ENCODE data around the gene OTX2. TPM values are rescaled to one million over a fixed set of nuclear protein-coding genes. Genes with fewer than 3 reads are reported as not detected.

OTX2 gene
- polyA plus RNA-seq, 3 donors = not detected

- no peak overlapping the region for H3K27ac ChIP-seq (ENCODE audit: low read depth in 1 of 2, low read length in 2 of 2)
- H3K4me1 ChIP-seq (ENCODE audit: control insufficient read depth in 1 of 2, insufficient read depth in 2 of 2, low read length in 2 of 2) = no peaks in the 10 kb centered on the region
- H3K9me3 Mint-ChIP-seq = peaks cover 0 to 8% (median 0%) of the 10 kb centered on the region in 7 donors
- H3K27me3 Mint-ChIP-seq (ENCODE audit: low read depth in 3 of 3) = peaks cover 5 to 10% (median 7%) of the 10 kb centered on the region in 3 donors
- no peak overlapping the region for H3K9ac ChIP-seq (ENCODE audit: insufficient read depth, low read length, poor library complexity, severe bottlenecking)
- intact Hi-C loops (cut with micrococcal nuclease) = no loop called here
- no peaks in the 10 kb centered on the region for H3K4me1 Mint-ChIP-seq
- H3K79me2 ChIP-seq (ENCODE audit: insufficient read depth, low read length) = no peaks in the 10 kb centered on the region
- no peaks in the 10 kb centered on the region for H3K36me3 Mint-ChIP-seq
- H3K27me3 ChIP-seq (ENCODE audit: control insufficient read depth in 2 of 2, insufficient read depth in 2 of 2, low read length in 2 of 2) = no peaks in the 10 kb centered on the region
- TF ChIP-seq CTCF (IDR thresholded peaks at IDR 0.05) = no peak
- no peaks in the 10 kb centered on the region for H3K36me3 ChIP-seq (replicated peaks in 1 of 2; ENCODE audit: control insufficient read depth in 1 of 2, insufficient read depth in 2 of 2, low read length in 2 of 2)
- no peak for DNase-seq
- H2AFZ ChIP-seq (ENCODE audit: insufficient read depth, low read depth, low read length, poor library complexity, severe bottlenecking) = no peak overlapping the region
- no peak overlapping the region for H3K4me3 Mint-ChIP-seq
- H3K27ac Mint-ChIP-seq = no peak overlapping the region
- no peak overlapping the region for H3K4me3 ChIP-seq (replicated peaks in 1 of 3; ENCODE audit: low read depth in 2 of 3, low read length in 3 of 3)
- no peaks in the 10 kb centered on the region for H4K20me1 ChIP-seq (ENCODE audit: insufficient read depth, low read length)
- H3K9me3 ChIP-seq (replicated peaks in 1 of 2; ENCODE audit: control insufficient read depth in 1 of 2, insufficient read depth in 1 of 2, low read length in 2 of 2) = no peaks in the 10 kb centered on the region
- WGBS (ENCODE audit: insufficient coverage) = 82% methylated on average over 3 of the region's 6 CpGs
- H3K4me2 ChIP-seq (replicated peaks; ENCODE audit: extremely low read depth, low read length, poor library complexity, severe bottlenecking) = no peak overlapping the region
These were observed 35.8 kb downstream of the OTX2 start for GRCh38 chr14:56774503-56774902.

- no peak overlapping the region for H3K4me3 ChIP-seq (replicated peaks in 1 of 3; ENCODE audit: low read depth in 2 of 3, low read length in 3 of 3)
- DNase-seq = no peak
- no peaks in the 10 kb centered on the region for H4K20me1 ChIP-seq (ENCODE audit: insufficient read depth, low read length)
- no peaks in the 10 kb centered on the region for H3K4me1 ChIP-seq (ENCODE audit: control insufficient read depth in 1 of 2, insufficient read depth in 2 of 2, low read length in 2 of 2)
- H3K36me3 ChIP-seq (replicated peaks in 1 of 2; ENCODE audit: control insufficient read depth in 1 of 2, insufficient read depth in 2 of 2, low read length in 2 of 2) = no peaks in the 10 kb centered on the region
- H3K27me3 ChIP-seq (ENCODE audit: control insufficient read depth in 2 of 2, insufficient read depth in 2 of 2, low read length in 2 of 2) = no peaks in the 10 kb centered on the region
- no peak overlapping the region for H3K9ac ChIP-seq (ENCODE audit: insufficient read depth, low read length, poor library complexity, severe bottlenecking)
- H3K27ac ChIP-seq (ENCODE audit: low read depth in 1 of 2, low read length in 2 of 2) = no peak overlapping the region
- intact Hi-C loops (cut with micrococcal nuclease) = no loop called here
- Mint-ChIP-seq H3K4me1 (no peaks in the 10 kb centered on the region), H3K27me3 (ENCODE audit: low read depth in 3 of 3) (peaks cover 5 to 11% (median 7%) of the 10 kb centered on the region in 3 donors), H3K27ac (no peak overlapping the region), H3K9me3 (peaks cover 0 to 10% (median 0%) of the 10 kb centered on the region in 7 donors), H3K36me3 (no peaks in the 10 kb centered on the region), H3K4me3 (no peak overlapping the region)
- H3K9me3 ChIP-seq (replicated peaks in 1 of 2; ENCODE audit: control insufficient read depth in 1 of 2, insufficient read depth in 1 of 2, low read length in 2 of 2) = no peaks in the 10 kb centered on the region
- H3K4me2 ChIP-seq (replicated peaks; ENCODE audit: extremely low read depth, low read length, poor library complexity, severe bottlenecking) = no peak overlapping the region
- TF ChIP-seq CTCF (IDR thresholded peaks at IDR 0.05) = no peak
- no peaks in the 10 kb centered on the region for H3K79me2 ChIP-seq (ENCODE audit: insufficient read depth, low read length)
- H2AFZ ChIP-seq (ENCODE audit: insufficient read depth, low read depth, low read length, poor library complexity, severe bottlenecking) = no peak overlapping the region
These were observed 39.8 kb downstream of the OTX2 start for GRCh38 chr14:56770512-56770911.

Measured in CD14-positive monocyte (primary cell).